HCT116 (cell line): ENCODE results near the gene EPS8L2. TPM values are rescaled to one million over a fixed set of nuclear protein-coding genes. Genes with fewer than 3 reads are reported as not detected.
A peak's percentile ranks its signal among the peaks of the same experiment; 100 is the strongest.

Experiments
- ATAC-seq: fragments of 200-7000 bp; cut with Tn5 transposase; 2 replicates; pipeline ENCODE4 v1.9.1; 2020; ENCODE audit warnings: mild to moderate bottlenecking, moderate library complexity
- BruUV-seq: library from RNA; stranded (reverse); fragments of 400-500 nt; replicated peaks from 2 replicates; lab custom pipeline; 2021; lab: Mats Ljungman, UMichigan
- CTCF ChIA-PET: fragments of 300-600 bp; sonication (Branson Sonifier 250); formaldehyde crosslinking; loops from one replicate; lab custom pipeline; 2021; ENCODE audit warnings: antibody characterized with exemption; lab: Charles Lee
- POLR2A ChIA-PET: fragments of 300-600, 350-600 bp; sonication (Branson Sonifier 250); formaldehyde crosslinking; loops from one replicate; lab custom pipeline; 2021; ENCODE audit warnings: antibody characterized with exemption; lab: Charles Lee
- RAD21 ChIA-PET, 2 experiments: fragments of 300-600 bp; sonication (Branson Sonifier 250); formaldehyde crosslinking; loops; one replicate each; lab custom pipeline; 2023; ENCODE audit warnings: low total read pairs in 2 of 2; ENCODE audit not compliant: uncharacterized antibody in 2 of 2, unreplicated experiment in 2 of 2, low non-redundant PET in 1 of 2; lab: Charles Lee
- DNase-seq: peaks from one replicate; pipeline ENCODE4 v3.0.0-alpha.2; 2010; ENCODE audit warnings: low read depth, low spot score
- H2AFZ ChIP-seq: fragments of 200-600 bp; shearing (Covaris generic), sonication (generic); 2 replicates; pipeline ENCODE4 v1.6.1; 2017; ENCODE audit warnings: low read depth, mixed run types, mixed read lengths, antibody characterized with exemption, low read length; ENCODE audit not compliant: poor library complexity, severe bottlenecking
- H3K27ac ChIP-seq: 2 replicates; pipeline ENCODE4 v1.5.1; 2012; ENCODE audit warnings: low read depth, low read length
- H3K27me3 ChIP-seq: fragments of 200-600 bp; sonication (generic); 2 replicates; pipeline ENCODE4 v1.6.1; 2016; ENCODE audit warnings: mixed run types, low read length, mixed read lengths; ENCODE audit not compliant: insufficient read depth
- H3K36me3 ChIP-seq, 2 experiments: fragments of 200-500 bp in 1 of 2; fragments of 200-600 bp in 1 of 2; sonication (Bioruptor generic) in 1 of 2; sonication (generic) in 1 of 2; 2 replicates each; pipeline versions ENCODE4 v1.5.1 to v1.6.1; 2014 to 2016; ENCODE audit warnings: low read length in 2 of 2, inconsistent platforms in 1 of 2, mixed read lengths in 1 of 2, mixed run types in 1 of 2; ENCODE audit not compliant: insufficient read depth in 2 of 2, control insufficient read depth in 1 of 2
- H3K4me1 ChIP-seq, 2 experiments: fragments of 200-600 bp in 1 of 2; sonication (generic) in 1 of 2; 2 replicates each; pipeline versions ENCODE4 v1.5.1 to v1.6.1; 2012 to 2017; ENCODE audit warnings: low read length in 2 of 2, inconsistent platforms in 1 of 2, mild to moderate bottlenecking in 1 of 2, mixed read lengths in 1 of 2, mixed run types in 1 of 2, moderate library complexity in 1 of 2; ENCODE audit not compliant: insufficient read depth in 2 of 2, control insufficient read depth in 1 of 2
- H3K4me2 ChIP-seq: fragments of 200-600 bp; sonication (generic); 2 replicates; pipeline ENCODE4 v1.6.1; 2017; ENCODE audit warnings: mixed run types, low read length, mixed read lengths
- H3K4me3 ChIP-seq, 2 experiments: fragments of 200-600 bp in 1 of 2; sonication (generic) in 1 of 2; replicated peaks in 1 of 2; 2 replicates each; pipeline ENCODE4 v1.5.1; 2011 to 2016; ENCODE audit warnings: low read length in 2 of 2, control low read depth in 1 of 2, low read depth in 1 of 2, mild to moderate bottlenecking in 1 of 2, mixed read lengths in 1 of 2, mixed run types in 1 of 2
- H3K79me2 ChIP-seq: fragments of 200-600 bp; sonication (generic); 2 replicates; pipeline ENCODE4 v1.6.1; 2017; ENCODE audit warnings: mild to moderate bottlenecking, mixed run types, low read length, moderate library complexity, mixed read lengths; ENCODE audit not compliant: insufficient read depth
- H3K9ac ChIP-seq: fragments of 200-600 bp; sonication (generic); 2 replicates; pipeline ENCODE4 v1.6.1; 2016; ENCODE audit warnings: low read length, mixed read lengths
- H3K9me2 ChIP-seq: fragments of 200-600 bp; sonication (generic), shearing (Covaris generic); 2 replicates; pipeline ENCODE4 v1.6.1; 2017; ENCODE audit warnings: mixed run types, mild to moderate bottlenecking, moderate library complexity; ENCODE audit not compliant: insufficient read depth
- H3K9me3 ChIP-seq, 2 experiments: fragments of 200-500 bp in 1 of 2; fragments of 200-600 bp in 1 of 2; sonication (Bioruptor generic) in 1 of 2; sonication (generic) in 1 of 2; 2 replicates each; pipeline ENCODE4 v1.6.1; 2014 to 2017; ENCODE audit warnings: low read length in 2 of 2, mixed read lengths in 2 of 2, inconsistent platforms in 1 of 2, low read depth in 1 of 2, mild to moderate bottlenecking in 1 of 2, mixed run types in 1 of 2, moderate library complexity in 1 of 2; ENCODE audit not compliant: control insufficient read depth in 1 of 2, insufficient read depth in 1 of 2
- H4K20me1 ChIP-seq: fragments of 200-600 bp; sonication (generic), shearing (Covaris generic); 2 replicates; pipeline ENCODE4 v1.6.1; 2017; ENCODE audit warnings: mixed run types, mild to moderate bottlenecking, moderate library complexity; ENCODE audit not compliant: insufficient read depth
- CTCF ChIP-seq, 3 experiments: fragments of 200-600 bp in 1 of 3; sonication (generic) in 1 of 3; IDR thresholded peaks in 2 of 3; conservative IDR thresholded peaks in 1 of 3; 2 replicates each; pipeline ENCODE4 v1.5.1; 2012 to 2017; ENCODE audit warnings: low read depth in 2 of 3, low read length in 2 of 3, antibody characterized with exemption in 1 of 3, borderline replicate concordance in 1 of 3, control low read depth in 1 of 3, mild to moderate bottlenecking in 1 of 3, mixed read lengths in 1 of 3, mixed run types in 1 of 3, moderate library complexity in 1 of 3; ENCODE audit not compliant: insufficient read depth in 1 of 3
- EZH2 ChIP-seq: fragments of 200-600 bp; sonication (generic); IDR thresholded peaks from 2 replicates; pipeline ENCODE4 v1.6.1; 2017; ENCODE audit warnings: antibody characterized with exemption, mixed run types
- MAX ChIP-seq: IDR thresholded peaks from 2 replicates; pipeline ENCODE4 v1.6.1; 2012
- RAD21 ChIP-seq: IDR thresholded peaks from 2 replicates; pipeline ENCODE4 v1.6.1; 2012; ENCODE audit warnings: low read depth, mild to moderate bottlenecking
- SIN3A ChIP-seq: IDR thresholded peaks from 2 replicates; pipeline ENCODE4 v1.6.1; 2012; ENCODE audit warnings: low read depth
- SP1 ChIP-seq: IDR thresholded peaks from 2 replicates; pipeline ENCODE4 v1.6.1; 2012; ENCODE audit warnings: low read depth
- ZFX ChIP-seq: fragments of 450-650 bp; IDR thresholded peaks from 2 replicates; pipeline ENCODE4 v1.6.1; 2017
- intact Hi-C: fragments of 100-400 bp; cut with micrococcal nuclease; formaldehyde crosslinking; loops from 2 replicates; pipeline ENCODE4 v1.10.0; 2022
- total RNA-seq: library from RNA; stranded (reverse); gene quantifications from one replicate; pipeline ENCODE4 v1.2.1, GENCODE V29; 2021; ENCODE audit not compliant: unreplicated experiment

The EPS8L2 gene
- total RNA-seq, 1 experiment from 2014 or later = 157 TPM

DNA sequence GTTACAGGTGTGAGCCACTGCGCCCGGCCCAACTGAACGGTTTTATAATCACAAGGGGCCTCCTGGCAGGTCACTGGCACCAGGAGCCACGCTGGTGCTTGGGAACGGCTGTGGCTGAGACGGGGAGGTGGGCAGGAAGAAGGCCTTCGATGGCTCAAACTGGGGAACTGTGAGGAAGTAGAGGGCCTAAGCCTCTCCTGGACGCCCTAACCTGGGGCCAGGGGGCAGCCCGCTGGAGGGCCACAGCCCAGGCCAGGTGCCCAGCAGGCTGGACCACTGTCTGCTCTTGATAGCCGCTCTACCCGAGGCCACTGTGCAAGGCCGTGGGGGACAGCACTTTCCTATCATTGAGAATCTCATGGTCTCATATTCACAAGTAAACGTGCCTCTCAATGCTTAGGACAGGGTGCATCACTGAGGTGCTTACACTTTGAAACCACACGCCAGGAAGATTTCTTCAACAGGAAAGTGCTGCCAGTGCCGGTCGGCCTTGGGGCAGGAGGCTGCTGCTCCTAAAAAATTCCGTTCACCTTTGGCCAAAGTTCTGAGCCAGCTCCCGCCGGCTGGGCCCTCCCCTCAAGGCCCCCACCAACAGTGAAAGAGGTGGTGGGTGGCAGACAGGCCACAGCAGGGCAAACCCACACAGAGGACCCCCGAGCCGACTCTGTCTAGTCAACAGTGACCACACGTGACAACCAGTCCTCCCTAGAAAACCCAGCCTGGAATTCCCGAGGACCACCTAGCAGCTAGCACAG, 64.0 kb downstream of the EPS8L2 start:
- no peaks in the 10 kb centered on the region for H3K9me3 ChIP-seq
- peaks cover 43% of the 10 kb centered on the region for H3K79me2 ChIP-seq
- ChIA-PET POLR2A (no interaction called here), CTCF (no interaction called here), RAD21 (no interaction called here)
- H3K27me3 ChIP-seq = no peaks in the 10 kb centered on the region
- H3K27ac ChIP-seq = no peak overlapping the region
- no peak overlapping the region for H3K4me3 ChIP-seq
- H3K4me1 ChIP-seq = peaks cover under 1 to 15% of the 10 kb centered on the region in 2 experiments
- ATAC-seq (no peak), DNase-seq (no peak)
- no peaks in the 10 kb centered on the region for H3K9me2 ChIP-seq
- peaks cover 24 to 61% of the 10 kb centered on the region in 2 experiments for H3K36me3 ChIP-seq
- intact Hi-C loops = no loop called here
- no peak overlapping the region for H2AFZ ChIP-seq
- BruUV-seq = TSS peak; percentile 27
- TF ChIP-seq SIN3A (no peak), RAD21 (no peak), ZFX (no peak), MAX (no peak), EZH2 (no peak), SP1 (no peak), CTCF (IDR thresholded peaks at IDR 0.05 in 2 of 3, conservative IDR thresholded peaks at IDR 0.05 in 1 of 3; ENCODE audit: borderline replicate concordance in 1 of 3, insufficient read depth in 1 of 3, low read depth in 2 of 3, low read length in 2 of 3) (no peak)
- H3K9ac ChIP-seq = no peak overlapping the region
- no peak overlapping the region for H3K4me2 ChIP-seq
- H4K20me1 ChIP-seq = no peaks in the 10 kb centered on the region; the same call in 1 of the 2 replicates
